Ovary (tissue), 3 donors: ENCODE measurements around the gene SREBF1.

Experiments
- CTCF ChIP-seq, 3 donors: fragments of 450-650 bp in 2 of 3; fragments of 200-600 bp in 1 of 3; IDR thresholded peaks; one replicate each; pipeline versions ENCODE4 v1.5.1 to v1.8.0; 2016 to 2022; ENCODE audit warnings: antibody characterized with exemption in 3 of 3, mild to moderate bottlenecking in 1 of 3
- EP300 ChIP-seq: sonication (generic); formaldehyde crosslinking; IDR thresholded peaks from one replicate; pipeline ENCODE4 v1.6.1; 2017; ENCODE audit warnings: antibody characterized with exemption
- POLR2A ChIP-seq: fragments of 450-650 bp; IDR thresholded peaks from one replicate; pipeline ENCODE4 v1.6.1; 2017; ENCODE audit warnings: antibody characterized with exemption, mild to moderate bottlenecking, moderate library complexity
- donor health status: DM: no; HTN: no; CAD: no.

GRCh38 chr17:17779015-17779611, 57.7 kb downstream of the SREBF1 start:
- TF ChIP-seq CTCF (IDR thresholded peaks at IDR 0.05), result no peak
- no peak for TF ChIP-seq POLR2A
- TF ChIP-seq EP300, result no peak
